NCI-H146 (cell line): Measurements from ENCODE around the gene TECPR2.
A peak's percentile ranks its signal among the peaks of the same experiment; 100 is the strongest.

Source experiments
- DNase-seq: peaks from one replicate; lab custom pipeline; 2025; lab: John Stamatoyannopoulos, UW

TECPR2 gene

GRCh38 chr14:102469261-102469660 is 106.5 kb downstream of the TECPR2 start:
- no peak for DNase-seq

- DNase-seq, result no peak
These were observed 109.4 kb downstream of the TECPR2 start for GRCh38 chr14:102471921-102472790.

DNA sequence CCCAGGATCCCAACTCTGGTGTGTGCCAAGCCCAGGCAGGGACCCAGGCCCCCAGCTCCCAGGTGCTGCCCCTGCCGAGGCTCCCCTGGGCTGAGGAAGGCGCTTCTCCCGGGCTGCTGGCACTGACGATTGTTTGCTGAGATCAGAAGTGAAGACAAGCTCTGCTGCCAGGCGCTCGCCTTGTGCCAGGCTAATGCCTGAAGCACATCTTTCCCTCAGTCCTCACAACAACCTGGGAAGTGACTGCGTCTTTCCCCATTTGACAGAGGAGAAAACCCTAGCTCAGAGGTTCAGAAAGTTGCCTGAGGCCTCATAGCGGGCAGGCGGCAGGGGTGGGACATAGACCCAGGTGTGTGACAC is 110.0 kb downstream of the TECPR2 start:
- DNase-seq, result no peak

- DNase-seq, result no peak
These were observed 110.8 kb downstream of the TECPR2 start for GRCh38 chr14:102473559-102473958.

DNA sequence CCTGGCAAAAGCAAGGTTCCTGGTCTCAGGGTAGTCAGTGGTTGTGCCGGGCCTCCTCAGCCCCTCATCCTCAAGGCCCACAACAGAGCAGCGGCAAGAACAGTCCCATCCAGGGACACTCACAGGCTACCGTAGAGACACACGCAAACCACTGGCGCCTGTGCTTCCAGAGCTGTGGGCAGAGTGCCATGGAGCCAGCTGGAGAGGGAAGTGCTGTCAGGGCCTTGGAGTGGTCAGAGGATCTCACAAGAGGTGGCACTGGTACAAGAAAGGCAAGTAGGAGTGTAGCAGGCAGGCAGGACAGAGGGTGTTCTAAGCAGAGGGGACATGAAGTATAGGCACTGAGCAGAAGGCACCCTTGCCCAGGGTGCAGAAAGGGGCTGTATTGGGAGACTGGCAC is 112.2 kb downstream of the TECPR2 start:
- no peak for DNase-seq

- no peak for DNase-seq
These were observed 116.4 kb downstream of the TECPR2 start for GRCh38 chr14:102479107-102479506.

- peak; percentile 2 for DNase-seq
These were observed 117.0 kb downstream of the TECPR2 start for GRCh38 chr14:102479777-102480176.

DNA sequence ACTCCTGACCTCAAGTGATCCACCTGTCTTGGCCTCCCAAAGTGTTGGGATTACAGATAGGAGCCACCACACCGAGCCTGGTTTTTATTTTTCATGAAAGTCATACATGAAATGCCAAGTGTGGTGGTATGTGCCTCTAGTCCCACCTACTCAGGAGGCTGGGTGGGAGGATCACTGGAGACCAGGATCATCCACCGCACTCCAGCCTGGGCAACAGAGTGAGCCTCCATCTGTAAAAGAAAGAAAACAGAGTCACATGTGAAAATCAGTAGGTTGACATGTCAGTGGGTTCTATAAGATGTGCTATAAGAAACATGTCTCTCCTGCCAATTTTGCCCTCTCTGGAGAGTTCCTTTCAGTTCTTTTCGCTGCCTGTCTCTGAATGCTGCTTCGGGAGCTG is 118.6 kb downstream of the TECPR2 start:
- no peak for DNase-seq

- DNase-seq, result peak; percentile 58
These were observed 119.1 kb downstream of the TECPR2 start for GRCh38 chr14:102481791-102482238.

DNA sequence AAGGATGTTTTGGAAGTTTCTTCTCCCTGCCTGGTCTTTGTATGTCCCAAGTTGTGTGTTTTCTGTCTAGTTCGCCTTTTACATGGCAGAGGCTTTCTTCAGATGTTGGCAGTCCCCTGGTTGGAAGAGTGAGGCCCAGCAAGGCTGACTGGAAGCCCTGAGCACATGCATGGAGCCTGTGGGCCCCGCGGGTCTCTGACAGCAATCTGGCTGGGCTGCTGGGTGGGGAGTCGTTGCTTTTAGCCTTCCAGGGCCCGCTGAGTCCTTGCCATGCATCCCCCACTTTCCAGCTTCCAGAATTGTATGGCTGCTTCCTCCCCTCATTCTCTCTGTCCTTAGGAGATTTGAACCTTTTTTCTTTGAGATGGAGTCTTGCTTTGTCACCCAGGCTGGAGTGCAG is 121.6 kb downstream of the TECPR2 start:
- DNase-seq, result no peak

DNA sequence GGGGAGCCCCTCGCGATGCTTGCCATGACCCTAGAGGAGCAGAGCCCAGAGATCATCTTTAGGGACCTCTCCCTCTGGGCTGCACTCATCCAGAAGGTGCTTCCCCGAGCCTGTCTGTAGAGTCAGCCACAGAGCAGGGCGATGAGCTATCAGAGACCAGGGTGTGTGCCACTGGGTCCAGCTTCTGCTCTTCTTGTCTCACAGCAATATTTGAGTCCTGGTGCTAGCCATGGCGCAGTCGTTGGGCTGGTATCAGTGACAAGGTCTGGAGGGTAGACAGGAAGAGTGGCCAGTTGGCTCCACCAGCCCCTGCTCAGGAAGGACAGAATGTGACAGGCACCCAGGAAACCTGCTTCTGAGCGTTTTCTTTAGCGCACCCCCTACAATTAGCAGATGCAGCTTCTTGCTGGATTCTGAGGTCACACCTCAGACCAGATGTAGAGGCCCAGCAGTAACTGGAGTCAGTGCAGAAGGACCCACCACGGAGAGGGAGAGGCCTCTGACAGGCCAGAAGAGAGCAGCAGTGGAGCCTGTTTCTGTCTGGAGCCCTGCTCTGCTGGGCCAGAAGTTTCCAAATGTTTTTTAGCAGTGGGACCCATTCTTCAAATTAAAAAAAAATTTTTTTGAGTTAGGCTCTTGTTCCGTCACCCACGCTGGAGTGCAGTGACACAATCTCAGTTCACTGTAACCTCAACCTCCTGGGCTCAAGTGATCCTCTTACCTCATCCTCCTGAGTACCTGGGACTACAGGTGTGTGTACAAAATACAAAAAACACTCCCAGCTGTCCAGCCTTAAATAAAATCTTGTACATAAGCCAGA is 123.2 kb downstream of the TECPR2 start:
- DNase-seq, result no peak

DNA sequence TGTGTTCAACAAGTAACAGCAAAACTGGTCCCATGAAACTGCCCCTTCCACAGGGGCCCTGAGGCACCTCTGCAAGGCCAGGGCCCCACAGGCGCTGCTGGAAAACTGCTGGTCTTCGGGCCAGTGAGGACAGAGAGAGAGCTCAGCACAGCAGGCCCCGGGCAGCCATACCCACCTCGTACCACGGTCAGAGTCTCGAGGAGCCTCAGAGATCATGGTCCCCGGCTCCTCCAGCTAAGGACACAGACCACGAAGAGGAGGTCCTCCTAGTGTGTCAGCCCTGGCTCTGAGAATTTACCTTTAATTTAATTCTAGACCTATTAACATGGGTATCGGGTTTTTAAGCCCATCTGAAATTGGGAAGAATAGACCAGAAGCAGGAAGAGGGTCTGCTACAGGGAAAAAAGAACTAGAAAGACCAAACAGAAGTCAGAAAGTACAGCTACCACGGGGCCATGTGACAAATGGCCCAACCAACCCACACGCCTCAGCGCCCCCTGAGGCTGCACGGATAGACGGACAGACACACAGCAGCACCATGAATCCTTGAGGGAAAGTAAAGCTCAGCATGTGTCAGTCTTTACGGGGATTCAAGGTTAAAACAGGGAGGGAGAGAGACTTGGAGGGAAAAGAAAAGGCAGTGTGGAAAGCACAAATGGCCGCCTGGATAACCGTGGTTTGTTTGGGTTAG is 123.9 kb downstream of the TECPR2 start:
- DNase-seq, result no peak

DNA sequence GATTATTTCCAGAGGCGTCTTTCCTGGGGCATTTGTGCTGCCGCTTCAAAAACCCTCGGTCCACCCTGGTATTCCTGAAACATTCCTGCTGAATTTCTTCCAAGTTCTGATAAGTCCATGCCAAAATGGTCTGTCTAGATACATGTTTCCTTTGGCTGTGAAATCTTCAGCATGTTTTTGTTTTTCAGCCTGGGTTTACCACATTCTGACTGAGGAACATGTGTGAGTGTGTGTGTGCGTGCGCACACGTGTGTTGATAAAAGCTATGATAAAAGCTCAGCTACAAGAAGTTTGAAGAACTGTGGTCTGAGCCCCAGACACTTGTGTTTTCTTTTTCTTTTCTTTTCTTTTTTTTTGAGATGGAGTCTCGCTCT is 124.5 kb downstream of the TECPR2 start:
- no peak for DNase-seq

GRCh38 chr14:102490456-102490855 is 127.7 kb downstream of the TECPR2 start:
- DNase-seq, result no peak

DNA sequence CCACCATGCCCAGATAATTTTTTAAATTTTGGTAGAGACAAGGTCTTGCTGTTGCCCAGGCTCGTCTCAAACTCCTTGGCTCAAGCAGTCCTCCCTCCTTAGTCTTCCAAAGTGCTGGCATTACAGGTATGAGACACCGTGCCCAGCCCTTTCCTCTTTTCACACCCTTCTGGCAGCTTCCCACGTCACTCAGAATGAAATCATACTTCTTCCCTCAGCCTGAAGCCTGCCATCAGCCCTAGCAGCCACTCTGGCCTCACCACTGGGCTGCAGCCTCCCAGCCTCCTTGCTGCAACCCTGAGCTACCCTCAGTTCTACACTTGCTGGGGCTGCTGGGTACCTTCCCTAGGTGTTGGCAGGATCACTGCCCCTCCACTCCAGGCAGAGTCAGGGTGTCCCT is 128.6 kb downstream of the TECPR2 start:
- DNase-seq, result no peak

DNA sequence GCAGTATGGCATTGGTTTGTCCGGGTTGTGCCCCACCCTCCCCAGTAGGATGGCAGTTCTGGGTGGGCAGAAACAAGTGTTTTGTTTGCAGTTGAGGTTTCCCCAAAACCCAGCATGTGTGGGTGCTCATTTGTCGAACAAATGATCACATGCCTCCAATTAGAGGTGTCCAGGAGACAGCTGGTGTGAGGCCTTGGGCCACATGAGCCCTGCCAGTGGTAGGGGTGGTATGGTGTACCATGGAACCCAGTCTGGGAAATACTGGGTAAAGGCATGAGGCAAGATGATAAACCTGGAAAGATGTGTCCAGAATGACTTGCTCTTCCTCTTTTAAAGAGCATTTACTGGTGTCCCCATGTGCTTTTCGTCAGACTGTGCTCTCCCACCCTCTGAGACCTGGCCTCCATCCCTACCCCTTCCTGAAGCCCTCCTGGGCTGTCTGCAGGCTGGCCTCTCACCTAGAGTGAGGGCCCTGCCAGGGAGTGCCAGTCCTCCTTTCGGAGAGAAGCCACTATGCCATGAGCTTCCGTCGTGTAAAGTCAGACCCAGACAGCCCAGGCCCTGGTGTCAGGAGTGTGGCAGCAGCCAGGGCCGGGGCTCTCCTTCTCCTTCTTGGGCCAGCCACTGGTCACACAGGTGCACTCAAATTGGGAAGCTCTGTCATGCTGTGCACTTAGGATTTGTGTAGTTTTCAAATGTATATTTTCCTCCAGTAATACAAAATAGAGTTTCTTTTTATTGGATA is 129.2 kb downstream of the TECPR2 start:
- DNase-seq, result no peak

- no peak for DNase-seq
These were observed 129.8 kb downstream of the TECPR2 start for GRCh38 chr14:102492531-102492910.

DNA sequence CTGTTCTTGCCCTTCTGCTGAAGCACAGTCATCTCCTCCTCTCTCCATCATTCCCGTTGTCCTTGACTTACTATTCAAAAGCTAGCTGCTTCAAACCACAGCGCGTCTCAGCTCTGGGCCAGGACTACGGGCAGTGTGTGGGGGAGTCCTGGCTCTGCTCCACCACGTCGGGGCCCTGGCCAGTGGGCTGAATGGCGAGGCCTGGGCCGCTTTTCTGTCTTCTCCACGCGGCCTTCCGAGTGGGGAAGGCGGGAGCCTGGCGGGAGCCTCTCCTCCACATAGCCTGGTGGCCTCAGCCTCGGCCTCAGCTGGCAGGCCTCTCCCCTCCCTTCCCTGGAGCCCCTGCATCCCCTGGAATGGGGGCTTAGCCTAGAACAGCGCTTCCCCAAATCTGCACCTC is 130.4 kb downstream of the TECPR2 start:
- no peak for DNase-seq

DNA sequence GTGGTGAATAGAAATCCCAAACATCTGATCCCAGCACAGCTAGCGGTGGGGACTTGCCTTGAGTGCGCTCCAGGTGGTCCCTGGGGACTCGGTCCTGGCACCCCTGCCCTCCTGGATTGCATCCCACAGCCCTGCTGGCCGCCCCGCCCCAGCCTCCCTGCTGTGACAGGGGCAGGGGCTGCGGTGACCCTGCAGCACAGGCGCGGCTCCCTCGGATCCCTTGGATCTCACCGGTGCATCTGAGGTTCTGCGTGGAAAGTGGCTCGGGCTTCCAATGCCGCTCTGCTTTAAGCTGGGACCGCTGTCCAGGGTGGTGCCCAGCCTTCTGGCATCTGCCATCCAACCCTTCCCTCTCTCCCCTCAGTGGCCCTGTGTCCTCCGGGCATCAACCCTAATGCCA is 130.8 kb downstream of the TECPR2 start:
- DNase-seq, result no peak

GRCh38 chr14:102495491-102496330 is 133.0 kb downstream of the TECPR2 start:
- no peak for DNase-seq

DNA sequence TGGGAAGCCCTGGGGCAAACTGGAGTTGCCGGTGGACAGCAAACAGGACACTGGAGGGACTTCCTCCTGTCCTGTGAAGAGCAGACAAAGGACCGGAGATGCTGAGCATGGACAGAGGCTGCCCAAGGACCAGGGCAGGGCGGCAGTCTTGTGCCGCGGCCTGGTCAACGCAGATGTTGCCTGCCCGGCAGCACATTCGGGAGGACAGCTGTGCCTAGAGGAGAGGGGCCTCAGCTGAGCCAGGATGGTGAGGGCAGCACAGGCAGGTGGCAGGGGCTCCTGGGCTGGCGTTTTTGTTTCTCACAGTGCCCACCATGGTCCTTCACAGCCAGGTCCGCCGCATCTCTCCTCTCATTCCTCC is 133.6 kb downstream of the TECPR2 start:
- no peak for DNase-seq
